Measurements from ENCODE around the gene KRT16.
A peak's percentile ranks its signal among the peaks of the same experiment; 100 is the strongest.
"Not testable (repeated sequence)": the region's sequence is repeated elsewhere in the genome, so short reads cannot be mapped to it uniquely, and the experiment has no call there.

The KRT16 gene

DNA sequence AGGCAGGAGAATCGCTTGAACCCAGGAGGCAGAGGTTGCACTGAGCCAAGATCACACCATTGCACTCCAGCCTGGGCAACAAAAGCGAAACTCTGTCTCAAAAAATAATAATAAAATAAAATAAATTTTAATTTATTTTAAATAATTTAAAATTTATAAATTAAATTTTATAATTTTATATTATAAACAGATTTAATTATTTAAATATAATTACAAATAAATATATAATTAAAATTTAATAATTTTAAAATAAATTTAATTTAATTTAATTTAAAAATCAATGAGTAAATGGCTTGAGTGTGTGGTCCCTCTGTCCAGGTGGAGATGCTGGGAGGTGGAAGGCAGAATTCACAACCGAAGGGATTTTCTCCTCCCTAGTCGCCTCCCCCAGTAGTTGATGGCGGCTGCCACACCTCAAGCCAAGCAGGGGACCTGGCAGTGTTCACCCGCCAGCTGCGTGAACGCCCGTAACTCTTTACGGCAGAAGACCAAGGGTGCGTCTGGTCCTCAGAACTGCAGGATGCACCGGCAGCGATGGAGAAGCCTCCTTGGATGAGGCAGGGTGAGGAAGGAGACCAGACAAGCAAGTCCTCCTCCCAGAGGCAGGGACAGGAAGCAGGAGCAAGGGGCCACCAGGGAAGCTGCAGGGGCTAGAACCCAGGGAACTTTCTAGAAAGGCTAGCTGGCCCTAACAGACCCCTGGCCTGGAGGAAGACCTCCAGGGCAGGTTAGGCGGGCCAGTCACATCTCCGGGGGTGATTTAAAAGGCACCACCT lies 34.7 kb upstream of the KRT16 start:
- DNase-seq: no peak

DNA sequence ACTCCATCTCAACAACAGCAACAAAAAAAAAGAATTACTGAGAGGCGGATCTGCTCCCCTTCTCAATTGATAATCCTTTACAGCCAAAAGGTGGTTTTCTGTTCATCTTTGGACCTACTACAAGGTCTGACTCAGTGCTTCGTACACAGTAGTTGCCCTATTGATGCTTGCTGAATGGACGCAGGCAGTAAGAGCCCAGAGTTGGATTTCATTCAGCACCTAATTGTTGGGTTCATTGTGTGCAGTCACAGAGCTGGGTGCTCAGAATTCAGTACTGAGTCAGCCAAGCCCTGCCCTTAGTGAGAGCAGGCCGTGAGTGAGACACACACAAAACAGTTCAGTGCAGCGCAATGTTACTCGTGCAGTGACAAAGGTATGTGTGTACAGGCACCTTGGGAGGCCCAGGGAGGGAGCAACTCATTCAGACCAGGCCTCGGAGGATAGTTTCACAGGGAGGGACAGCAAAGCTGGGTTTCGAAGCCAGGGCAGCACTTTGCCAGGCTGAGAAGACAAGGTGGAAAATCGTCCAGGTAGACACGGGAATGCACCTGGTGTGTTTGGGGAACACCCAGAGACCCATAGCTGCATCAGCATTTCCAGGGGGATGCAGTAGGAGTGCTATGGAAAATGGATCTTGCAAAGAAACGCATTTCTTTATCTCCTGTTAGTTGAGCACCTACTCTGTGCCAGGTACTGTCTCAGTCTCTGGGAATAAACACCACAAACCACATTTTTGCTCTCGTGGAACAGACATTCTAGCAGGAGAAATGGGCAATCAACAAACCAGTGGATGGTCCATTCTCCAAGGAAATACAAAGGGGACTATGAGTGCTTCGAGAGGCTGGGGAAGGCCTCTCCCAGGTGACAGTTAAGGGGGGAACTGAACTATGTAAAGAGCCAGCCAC lies 29.9 kb upstream of the KRT16 start:
- no peak for DNase-seq

DNA sequence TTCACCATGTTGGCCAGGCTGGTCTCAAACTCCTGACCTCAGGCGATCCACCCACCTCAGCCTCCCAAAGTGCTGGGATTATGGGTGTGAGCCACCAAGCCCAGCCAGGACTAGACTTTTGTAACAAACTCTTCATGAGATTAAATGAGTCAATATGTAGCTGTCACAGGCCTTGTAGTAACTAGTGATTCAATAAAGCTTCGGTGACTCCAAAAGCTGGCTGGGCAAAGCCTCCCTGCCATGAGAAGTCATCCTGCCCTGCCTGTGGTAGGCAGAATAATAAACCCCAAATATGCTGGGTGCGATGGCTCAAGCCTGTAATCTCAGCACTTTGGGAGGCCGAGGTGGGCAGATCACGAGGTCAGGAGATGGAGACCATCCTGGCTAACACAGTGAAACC lies 28.0 kb upstream of the KRT16 start:
- peak in 2 of 3 donors; percentile 12 to 35 for DNase-seq

DNA sequence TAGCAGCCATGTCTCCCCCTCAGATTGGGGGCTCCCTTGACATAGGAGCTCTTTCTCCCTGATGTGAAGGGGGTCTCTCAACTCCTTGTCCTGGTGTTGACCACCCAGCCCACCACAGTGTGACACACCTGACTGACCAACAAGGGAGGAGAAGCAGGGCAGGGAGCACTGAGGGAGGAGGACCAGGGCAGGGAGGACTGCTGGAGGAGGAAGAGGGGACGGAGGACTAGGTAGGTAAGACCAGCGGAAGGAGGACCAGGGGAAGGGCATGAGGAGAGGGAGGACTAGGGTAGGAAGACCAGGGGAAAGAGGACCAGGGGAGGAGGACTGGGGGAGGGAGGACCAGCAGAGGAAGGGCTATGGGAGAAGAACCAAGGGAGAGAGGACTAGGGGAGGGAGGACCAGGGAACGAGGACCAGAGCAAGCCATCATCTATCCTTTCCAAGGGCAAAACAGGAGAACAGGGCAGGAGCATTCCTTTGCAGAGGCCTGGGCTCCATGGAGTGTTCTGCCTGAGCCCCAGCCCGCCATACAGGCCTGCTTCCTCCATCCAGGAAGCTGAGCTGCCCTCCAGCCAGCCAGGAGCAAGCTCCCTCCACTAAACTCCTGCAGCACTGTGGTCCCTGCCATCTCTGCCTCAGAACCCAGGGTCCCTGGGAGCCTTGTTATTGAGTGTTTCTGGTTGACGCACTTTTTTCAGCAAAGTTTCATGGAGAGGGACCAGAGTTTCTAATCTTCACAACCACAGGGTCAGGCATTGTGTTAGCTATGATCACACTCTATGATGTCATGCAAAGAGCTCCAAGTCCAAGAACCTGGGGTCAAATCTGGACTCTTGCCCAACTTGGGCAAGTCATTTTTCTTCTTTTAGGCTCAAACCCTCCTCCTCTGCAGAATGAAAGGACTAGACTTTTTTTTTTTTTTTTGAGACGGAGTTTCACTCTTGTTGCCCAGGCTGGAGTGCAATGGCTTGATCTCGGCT lies 27.2 kb upstream of the KRT16 start:
- peak in 2 of 3 donors; percentile 27 to 43 for DNase-seq

DNA sequence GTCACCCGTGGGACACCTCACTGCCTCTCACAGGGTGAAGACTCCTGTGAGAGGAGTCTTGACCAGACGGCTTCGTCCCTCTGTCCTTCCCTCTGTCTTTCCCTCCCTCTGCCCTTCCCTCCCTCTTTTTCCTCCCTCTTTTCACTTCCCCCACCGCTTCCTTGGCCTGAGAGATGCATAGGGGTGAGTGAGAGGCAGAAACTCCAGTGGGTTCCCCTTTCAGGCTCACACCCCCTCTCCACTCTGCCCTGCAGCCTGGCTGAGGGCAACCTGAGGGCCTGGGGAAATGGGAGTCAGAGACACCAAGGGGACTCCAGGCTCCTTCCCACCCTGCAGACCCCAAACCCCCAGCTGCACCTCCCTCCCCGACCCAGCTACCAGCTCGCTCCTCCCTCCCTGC lies 26.4 kb upstream of the KRT16 start:
- peak; percentile 31 to 52 (median 42) for DNase-seq

DNA sequence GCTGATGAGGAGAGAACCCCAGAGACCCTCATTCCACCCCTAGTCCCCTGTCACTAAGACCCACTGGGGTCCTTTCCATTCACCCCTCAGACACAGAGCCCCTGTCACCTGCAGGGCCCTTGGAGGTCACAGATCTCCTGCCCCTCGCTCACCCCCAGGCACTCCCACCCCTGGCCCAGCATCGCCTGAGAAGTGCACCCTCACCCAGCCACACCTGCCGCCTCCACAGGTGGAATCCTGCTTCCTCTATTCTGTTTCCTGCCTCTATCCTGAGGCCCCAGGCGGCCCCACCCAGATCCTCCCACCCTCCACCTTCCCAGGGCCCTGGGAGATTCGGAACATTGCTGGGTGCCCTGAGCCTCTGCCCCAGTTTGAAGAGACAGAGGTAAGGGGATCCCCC lies 25.6 kb upstream of the KRT16 start:
- no peak for DNase-seq

DNA sequence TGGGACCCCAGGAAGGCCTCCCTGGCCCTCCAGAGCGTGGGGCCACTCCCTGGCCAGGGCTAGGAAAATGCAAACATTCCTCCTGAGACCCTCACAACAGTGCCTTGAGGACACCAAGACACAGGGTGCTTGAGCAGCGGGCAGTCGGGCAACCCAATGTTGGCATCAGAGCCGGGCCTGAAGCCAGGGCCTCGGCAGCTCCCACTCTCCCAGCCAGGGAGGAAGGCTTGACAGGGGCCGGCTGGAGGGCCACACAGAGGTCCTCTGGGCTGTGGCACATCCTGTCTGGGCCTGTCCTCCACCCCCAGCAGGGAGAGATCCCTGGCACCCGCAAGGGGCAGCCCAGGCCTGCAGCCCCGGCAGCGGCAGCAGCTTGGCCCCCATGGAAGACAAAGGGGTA lies 24.1 kb upstream of the KRT16 start:
- DNase-seq: no peak

DNA sequence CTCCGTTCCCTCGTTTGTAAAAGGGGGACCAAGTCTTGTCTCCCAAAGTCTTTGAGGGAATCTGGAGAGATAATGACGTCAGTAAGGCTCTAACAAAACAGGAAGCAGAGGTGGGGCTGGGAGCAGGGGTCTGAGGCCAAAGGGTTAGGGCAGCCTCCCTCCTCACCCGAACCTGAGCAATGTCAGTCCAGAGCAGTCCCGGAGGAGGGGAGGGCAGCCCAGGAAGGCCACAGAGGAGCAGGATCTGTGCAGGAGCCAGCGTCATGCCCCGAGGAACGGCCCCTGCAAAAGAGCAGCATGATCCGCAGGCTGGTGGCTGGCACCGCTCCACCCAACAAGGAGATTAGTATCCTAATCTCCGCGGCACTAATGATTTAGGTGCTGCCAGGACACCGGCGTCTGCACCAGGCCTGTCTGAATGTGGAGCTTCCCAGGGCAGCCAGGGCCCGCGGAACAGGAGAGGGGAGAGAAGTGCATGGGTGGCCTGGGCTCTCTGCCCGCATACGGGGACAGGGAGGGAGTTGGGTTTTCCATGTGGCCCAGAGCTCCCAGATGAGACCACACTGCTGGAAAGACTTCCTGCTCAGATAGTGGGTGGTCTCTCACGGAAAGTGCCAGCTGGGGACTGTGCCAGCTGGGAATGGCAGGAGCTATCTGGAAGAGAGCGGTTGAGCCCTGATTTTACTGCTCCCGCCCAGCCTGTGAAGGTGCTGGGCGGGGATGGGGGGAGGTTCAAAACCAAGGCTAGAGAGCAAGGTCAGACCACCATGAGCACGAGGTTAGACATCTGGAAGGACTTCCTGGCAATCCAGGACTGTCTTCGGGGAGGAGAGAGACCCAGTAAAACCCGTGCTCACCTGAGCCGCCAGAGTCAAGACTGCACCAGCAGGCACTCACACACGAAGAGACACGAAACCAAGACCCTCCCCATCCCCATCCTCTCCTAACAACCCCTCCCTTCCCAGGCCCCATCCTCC lies 22.8 kb upstream of the KRT16 start:
- no peak for DNase-seq

DNA sequence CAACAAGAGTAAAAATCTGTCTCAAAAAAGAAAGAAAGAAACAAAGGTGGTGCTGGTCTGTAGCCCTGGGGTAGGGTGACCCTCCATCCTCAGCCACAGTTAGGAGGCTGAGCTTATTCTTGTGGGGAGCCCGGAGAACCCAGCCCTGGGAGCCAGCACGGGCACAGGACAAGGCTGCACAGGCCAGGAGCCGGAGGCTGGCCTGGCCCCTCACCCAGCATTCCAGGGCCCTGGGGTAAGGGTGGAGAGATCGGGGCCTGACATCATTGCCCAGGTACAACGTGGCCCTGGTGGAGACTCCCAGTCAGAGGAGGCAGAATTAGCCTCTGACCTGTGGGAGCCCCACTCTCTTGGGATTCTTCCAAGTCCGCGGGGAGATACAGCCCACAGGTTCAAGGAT lies 22.1 kb upstream of the KRT16 start:
- no peak for DNase-seq

DNA sequence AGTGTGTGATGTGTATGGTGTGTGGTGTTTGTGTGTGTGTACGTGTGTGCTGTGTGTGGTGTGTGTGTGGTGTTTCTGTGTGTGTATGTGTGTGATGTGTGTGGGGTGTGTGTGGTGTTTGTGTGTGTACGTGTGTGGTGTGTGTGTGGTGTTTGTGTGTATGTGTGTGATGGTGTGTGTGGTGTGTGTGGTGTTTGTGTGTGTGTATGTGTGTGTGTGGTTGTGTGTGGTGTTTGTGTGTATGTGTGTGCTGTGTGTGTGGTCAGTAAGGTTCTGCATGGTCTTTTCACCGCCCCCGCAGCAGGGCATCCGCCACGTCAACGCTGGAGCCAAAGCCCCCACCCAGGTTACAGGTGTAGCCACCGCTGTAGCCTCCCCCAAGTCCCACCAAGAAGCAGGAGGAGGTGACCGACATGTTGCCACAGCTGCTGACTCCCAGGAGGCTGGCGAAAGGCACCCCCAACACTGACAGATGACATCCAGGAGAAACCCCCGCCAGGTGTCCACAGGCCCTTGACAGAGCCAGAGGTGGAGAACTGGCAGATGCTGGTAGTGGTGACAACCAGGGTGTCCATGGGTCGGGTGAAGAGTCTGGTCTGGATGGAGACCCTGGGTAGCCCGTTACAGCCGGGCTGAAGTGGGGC lies 21.1 kb upstream of the KRT16 start:
- DNase-seq: no peak

DNA sequence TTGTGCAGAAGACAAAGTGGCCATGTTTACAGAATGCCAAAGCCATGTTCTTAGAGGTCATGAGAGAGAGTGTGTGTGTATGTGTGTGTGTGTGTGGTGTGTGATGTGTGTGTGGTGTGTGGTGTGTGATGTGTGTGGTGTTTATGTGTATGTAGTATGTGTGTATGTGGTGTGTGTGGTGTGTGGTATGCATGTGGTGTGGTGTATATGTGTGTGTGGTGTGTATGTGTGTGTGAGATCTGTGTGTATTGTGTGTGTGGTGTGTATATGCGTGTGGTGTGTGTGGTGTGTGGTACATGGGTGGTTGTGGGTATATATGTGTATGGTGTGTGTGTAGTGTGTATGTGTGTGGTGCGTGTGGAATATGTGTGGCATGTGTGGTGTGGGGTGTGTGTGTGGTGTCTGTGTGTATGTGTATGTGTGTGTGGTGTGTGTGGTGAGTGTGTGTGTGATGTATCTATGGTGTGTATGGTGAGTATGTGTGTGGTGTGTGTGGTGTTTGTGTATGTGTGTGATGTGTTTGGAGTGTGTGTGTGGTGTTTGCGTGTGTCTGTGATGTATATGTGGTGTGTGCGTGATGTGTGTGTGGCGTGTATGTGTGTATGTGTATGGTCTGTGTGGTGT lies 20.0 kb upstream of the KRT16 start:
- DNase-seq: no peak

DNA sequence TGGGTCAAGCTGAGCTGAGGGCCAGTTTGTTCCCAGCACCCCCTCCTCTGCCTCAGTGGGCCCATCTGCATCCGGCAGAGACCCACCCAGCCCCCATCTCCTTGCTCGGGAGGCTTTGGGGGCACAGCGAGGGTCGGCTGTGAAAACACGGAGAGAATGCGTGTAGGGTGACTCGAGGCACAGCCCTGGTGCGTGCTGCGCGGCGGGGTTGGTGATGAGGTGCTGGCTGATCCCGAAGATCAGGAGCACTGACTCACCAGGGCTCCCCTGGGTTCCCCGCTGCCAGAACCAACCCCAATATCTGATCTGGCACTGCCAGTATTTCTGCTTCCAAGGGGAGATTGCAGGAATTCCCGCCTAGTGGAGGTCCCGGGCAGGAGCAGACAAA lies 19.3 kb upstream of the KRT16 start:
- DNase-seq: no peak

DNA sequence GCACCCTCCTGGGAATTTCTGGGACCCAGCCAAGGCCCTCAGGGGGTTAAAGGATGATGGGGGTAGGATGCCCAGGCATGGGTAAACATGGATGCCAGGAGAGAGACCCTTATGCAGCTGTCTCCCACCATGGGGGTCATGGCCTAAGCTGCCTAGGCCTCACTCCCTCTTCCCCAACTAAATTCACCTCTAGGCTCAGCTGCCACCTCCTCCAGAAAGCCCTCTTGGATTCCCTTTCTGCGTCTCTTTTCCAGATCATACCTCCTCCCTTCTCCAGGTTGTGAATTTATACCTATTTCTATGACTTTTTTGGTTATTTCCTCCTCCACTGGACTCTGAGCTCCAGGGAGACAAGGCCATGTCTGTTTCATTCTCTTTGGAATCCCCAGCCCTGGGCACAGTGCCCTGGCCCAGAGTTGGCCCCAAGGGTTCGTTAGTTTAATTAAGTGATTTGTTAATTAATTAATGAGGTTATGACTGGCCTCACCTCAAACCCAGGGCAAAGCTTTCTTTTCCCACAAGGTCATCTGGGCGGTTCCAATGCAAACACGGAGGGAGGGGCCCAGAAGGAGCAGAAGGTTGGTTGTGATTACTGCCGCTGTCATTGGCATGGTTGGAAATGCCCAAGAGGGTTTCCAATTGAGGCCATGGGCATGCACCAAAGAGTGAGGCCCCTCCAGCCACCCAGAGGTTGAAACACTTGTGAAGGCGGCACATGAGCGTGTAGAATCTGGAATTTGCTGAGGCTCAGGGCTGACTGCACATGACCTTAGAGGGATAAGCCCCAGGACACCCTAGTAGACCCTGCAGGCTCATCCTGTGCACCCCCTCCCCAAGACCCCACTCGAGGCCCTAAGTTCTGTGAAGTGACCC lies 18.7 kb upstream of the KRT16 start:
- no peak for DNase-seq

DNA sequence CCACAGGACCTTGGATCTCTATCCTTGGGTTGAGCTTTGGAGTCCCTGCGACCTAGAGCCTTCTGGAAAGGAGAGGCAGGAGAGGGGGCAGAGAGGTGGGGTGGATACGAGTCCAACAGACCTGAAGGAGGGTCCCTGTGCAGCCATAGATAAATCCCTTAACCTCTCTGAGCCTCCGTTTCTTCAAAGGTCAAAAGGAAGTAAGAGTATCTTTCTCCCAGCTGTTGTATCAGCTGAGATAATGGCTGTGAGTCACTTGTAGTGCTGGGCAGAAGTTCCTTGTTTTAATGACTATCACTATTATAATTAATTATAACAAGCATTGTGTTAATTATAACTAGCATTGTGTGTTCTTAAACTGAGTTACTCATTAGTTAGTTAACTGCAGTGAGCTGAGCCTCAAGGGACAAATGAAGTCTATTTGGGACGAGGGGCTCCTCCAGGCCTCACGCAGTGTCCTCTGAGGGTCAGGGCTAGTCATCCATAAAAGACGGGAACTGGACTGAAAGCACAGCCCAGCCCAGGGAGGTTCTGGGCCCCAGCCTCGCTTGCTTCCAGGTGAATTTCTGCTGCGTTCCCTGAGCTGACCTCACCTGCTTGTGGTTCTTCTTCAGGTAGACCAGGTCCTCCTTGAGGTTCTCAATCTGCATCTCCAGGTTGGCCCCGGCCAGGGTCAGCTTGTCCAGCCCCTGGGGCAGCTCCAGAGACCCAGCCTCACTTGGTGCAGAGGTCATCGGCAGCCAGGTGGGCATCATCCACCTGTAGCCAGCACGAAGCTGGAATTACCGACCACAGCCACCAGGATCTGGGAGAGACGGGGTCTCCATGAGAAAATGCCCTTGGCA lies 17.5 kb upstream of the KRT16 start:
- DNase-seq: peak in 1 of 3 donors; percentile 47

DNA sequence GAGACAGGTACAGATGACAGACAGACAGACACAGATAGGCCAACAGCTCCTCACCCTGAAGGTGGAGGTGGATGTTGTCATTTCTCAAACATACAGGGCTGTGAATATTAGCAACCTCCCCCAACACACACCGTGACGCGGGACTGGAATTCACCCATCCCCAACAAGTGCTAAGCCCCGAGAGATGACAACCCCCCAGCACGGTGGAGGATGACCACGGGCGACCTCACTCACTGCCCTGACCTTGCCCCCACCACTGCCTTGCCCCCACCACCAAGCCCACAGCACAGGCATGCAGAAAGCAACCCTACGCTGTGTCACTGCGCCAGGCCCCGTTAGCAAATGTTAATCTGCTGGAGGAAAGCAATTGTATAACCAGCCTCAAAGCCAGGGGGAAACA lies 16.7 kb upstream of the KRT16 start:
- no peak for DNase-seq

DNA sequence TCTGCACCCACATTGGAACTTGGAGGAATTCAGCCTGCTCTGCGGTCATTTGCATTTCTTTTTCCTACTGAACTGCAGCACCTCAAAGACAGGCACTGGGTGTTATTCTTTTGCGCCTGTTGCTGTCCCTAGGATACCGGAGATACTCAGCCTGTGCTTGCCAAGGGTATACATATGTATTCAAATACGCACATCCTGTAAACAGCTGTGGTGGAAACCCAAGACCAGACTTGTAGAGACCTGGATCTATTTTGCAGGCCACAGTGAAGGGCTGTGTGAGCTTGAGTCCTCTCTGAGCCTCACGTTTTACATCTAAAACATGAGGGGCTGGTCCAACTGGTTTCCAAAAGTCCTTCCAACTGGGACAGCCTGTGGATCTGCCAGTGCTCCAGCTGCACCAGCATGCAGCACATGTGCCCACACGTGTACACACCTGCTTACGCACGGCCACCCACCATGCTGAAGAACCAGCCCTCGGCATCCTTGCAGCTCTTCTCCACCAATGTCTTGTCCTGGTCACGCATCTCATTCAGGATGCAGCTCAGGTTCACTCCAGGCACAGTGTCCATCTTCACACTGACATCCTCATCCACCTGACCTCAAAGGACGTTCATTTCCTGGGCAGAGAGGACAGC lies 16.2 kb upstream of the KRT16 start:
- not testable (repeated sequence) for DNase-seq

DNA sequence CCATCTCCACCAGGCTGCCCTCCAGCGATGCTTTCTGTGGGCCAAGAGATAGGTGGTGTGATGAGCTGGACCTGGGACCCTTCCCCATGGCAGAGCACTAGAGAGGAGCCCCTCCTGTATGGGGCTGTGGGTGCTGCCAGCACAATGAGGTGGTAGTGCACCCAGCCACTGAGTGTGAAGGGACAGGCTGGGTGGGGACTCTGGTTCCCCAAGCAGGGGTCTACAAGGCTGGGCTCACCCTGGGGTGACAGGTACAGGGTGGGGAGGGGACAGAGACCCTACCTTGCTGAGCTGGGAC lies 15.5 kb upstream of the KRT16 start:
- not testable (repeated sequence) for DNase-seq

DNA sequence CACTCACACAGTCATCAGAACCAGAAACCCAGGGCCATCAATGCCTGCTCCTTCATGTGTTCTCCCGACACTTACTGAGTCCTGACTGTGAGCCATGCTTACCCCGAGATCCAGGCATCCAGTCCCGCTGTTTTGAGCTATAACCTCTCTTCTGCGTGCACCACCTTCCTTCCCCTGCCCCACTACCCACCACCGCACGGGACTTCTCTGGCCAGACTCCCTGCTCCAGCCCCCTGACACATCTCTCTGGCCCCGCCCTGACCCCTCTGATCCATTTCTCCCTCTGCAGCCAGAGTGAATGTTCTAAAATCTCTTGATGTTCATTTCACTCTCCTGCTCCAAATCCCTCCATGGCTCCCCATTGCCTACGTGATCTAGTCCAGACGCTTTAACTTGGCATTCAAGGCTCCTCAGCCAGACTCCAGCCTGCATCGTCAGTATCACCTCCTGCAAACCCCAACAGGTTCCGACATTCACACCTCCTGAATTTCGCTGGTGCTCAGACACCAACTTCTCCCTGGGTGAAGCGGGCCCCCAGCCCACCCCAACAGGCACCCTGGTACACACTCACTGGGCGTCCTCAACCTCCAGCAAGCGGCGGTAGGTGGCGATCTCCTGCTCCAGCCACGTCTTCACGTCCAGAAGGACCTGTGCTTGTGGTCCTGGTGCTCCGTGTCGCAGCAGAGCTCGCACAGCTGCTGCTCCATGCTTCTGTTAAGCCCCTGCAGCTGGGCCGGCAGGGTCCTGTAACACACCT lies 14.9 kb upstream of the KRT16 start:
- DNase-seq: no peak

All from suppressor macrophage treated with lipopolysaccharide for 1 hour (primary cell).